ENCODE results near the gene KIF27.

DNA sequence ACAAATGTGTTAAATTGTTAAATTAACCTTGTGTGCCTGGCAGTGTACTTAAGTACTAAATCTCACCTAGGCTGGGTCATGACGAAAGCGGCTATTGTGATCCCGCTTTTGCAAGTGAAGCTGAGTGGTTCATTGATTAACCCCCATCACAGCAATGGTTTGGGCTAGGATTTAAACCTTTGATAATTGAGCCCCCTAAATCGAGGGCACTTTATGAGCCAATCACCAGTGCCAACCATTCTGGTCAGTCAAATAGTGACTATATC is 35.9 kb upstream of the KIF27 start:
- no peak for TF ChIP-seq POLR2A (IDR thresholded peaks at IDR 0.05)
- TF ChIP-seq, protein P1, sequence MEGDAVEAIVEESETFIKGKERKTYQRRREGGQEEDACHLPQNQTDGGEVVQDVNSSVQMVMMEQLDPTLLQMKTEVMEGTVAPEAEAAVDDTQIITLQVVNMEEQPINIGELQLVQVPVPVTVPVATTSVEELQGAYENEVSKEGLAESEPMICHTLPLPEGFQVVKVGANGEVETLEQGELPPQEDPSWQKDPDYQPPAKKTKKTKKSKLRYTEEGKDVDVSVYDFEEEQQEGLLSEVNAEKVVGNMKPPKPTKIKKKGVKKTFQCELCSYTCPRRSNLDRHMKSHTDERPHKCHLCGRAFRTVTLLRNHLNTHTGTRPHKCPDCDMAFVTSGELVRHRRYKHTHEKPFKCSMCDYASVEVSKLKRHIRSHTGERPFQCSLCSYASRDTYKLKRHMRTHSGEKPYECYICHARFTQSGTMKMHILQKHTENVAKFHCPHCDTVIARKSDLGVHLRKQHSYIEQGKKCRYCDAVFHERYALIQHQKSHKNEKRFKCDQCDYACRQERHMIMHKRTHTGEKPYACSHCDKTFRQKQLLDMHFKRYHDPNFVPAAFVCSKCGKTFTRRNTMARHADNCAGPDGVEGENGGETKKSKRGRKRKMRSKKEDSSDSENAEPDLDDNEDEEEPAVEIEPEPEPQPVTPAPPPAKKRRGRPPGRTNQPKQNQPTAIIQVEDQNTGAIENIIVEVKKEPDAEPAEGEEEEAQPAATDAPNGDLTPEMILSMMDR (IDR thresholded peaks at IDR 0.05): no peak

Measured in tibial nerve (tissue), 3 donors.